Iris pigment epithelial cell (primary cell): ENCODE measurements around the gene MOGAT3.
"Not testable (repeated sequence)": the region's sequence is repeated elsewhere in the genome, so short reads cannot be mapped to it uniquely, and the experiment has no call there.

ENCODE experiments used
- DNase-seq: peaks from one replicate; pipeline ENCODE4 v3.0.0-alpha.2; 2011; ENCODE audit warnings: low read depth

Gene MOGAT3

DNA sequence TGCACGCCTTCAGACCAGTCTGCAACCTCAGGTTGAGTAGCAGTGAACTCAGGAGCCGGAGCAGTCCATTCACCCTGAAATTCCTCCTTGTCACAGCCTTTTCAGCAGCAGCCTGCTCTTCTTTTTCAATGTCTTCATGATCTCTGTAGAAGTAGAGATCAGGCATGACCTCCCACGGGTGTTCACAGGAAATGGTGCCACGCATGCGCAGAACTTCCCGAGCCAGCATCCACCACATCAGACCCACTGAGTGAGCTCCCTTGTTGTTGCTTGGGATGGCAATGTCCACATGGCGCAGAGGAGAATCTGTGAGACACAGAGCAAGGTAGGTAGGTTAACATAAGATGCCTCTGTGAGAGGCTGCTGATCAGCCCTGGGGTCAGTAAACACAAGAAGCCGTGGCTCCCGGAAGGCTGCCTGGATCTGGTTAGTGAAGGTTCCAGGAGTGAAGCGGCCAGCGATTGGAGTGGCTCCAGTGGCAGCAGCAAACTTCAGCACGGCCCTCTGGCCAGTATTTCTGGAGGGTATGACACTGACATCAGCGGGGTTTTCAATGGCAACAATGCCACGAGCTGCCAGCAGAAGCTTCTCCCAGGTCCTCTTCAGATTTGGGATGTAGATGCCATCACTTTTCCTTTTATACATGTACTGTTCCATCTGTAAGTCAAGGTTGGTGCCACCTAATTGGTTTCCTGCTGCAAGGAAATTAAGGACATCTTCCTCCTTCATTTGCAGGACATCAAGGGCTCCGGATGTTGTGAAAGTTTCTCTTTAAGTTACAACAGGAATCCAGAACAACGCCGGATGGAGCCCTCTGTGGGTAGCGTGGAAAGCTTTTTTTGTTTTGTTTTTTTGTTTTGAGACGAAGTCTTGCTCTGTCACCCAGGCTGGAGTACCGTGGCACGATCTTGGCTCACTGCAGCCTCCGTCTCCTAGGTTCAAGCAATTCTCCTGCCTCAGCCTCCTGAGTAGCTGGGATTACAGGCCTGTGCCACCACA, 3.2 kb upstream of the MOGAT3 start:
- not testable (repeated sequence) for DNase-seq

DNA sequence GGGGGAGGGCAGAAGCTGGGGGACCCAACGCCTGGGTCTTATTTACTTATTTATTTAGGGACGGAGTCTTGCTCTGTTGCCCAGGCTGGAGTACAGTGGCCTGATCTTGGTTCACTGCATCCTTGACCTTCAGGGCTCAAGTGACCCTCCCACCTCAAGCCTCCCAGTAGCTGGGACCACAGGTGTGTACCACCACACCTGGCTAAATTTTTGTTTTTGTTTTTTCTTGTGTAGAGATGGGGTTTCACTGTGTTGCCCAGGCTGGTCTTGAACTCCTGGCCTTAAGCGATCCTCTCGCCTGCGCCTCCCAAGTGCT, 1.7 kb upstream of the MOGAT3 start:
- no peak for DNase-seq

DNA sequence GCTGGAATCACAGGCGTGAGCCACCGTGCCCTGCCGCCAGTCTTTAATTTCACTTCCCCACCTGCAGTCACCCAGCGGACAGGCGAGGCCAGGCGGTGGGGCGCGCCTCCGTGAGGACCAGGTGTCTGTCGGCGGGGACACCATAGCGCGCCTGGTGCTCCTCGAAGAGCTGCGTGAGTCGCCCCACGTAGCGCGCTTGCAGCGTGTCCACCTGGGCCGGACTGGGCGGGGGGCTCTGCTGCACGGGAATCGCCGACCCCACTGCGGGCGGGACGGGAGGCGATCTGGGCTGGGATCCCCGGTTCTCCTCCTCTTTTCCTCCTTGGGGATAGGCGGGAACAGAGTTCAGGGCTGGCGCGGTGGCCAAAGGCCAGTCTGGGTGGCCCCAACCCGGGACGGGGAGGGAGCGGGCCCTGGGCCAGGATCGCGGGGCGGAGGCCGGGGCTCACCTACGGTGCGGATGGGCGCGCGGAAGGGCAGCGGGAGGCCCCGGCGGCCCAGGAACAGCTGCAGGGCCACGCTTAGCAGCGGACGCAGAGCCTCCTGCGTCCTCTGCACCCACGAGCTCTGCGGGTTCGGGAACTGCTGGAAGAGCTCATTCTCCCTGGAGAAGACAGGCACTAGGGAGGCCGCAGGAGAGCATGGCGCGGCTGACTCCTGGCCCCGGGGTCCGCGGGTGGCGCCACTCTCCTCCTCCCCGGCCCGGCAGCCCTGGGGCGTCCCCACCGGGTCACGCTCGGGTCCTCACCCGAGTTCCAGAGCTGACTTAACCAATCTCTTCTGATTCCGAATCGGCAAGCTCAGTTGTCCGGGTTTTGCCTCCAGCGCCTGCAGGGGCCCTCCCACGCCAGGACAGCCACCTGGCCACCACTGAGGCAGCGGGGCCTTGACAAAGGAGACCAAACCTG, 1.1 kb upstream of the MOGAT3 start:
- DNase-seq: no peak

DNA sequence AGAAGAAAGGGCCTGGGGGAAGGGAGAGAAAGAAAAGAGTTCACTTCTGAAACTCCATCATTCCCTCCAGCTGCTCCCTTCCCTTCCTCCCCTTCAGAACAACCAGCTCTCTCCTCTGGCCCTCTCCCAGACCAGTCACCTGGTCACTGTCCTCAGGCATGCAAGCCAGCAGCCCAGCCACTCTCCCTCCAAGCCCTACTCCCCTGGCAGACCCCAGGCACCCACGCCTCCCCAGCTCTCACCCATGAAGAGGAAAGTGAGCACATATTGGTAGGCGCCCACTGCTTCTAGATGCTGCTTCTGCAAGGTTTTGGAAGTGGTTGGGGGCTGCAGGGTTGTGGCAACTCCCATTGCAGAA, 353 bp downstream of the MOGAT3 start:
- DNase-seq: no peak

DNA sequence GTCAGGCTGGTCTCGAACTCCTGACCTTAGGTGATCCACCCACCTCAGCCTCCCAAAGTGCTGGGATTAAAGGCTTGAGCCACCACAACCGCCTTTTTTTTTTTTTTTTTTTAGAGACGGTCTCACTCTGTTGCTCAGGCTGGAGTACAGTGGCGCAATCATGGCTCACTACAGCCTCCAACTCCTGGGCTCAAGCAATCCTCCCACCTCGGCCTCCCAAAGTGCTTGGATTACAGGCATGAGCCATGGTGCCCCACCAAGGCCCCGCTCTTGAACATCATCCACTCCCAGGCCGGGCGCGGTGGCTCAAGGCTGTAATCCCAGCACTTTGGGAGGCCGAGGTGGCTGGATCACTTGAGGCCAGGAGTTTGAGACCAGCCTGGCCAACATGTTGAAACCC, 1.3 kb downstream of the MOGAT3 start:
- not testable (repeated sequence) for DNase-seq

DNA sequence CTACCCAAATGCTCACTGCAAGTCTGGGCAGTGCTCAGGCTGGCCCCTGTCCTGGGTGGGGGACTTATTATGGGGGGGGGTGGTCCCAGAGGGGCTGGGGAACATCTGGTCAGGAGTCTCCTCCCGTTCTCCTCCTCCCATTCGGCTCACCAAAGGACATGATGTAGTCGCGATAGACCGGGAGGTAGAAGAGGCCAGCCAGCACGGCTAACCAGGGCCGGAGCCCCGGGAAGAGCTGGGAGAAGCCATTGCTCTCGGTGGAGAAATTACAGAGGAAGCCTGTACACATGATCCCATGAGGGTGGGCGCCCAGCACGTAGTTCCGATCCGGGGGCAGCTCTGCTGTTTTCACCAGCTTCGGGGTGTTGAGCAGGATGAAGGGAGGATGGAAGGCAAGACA, 2.4 kb downstream of the MOGAT3 start:
- DNase-seq: no peak

DNA sequence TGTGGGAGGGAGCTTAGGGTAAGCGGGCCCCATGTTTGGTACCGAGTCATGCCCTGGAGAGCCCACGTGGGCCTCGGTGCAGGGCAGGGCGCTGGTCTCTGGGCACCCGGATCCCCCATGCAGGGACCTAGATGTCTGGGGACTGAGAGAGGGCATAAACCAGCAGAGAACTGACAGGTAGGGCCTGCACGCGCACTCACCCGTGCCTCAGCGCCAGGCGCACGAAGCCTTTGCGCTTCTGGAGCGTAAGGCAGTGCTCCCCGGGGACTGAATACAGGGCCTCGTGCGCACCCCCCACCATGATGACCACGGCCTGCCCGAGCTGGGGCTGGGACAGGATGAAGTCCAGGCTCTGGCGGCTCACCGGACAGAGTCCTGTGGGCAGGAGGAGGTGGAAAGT, 2.8 kb downstream of the MOGAT3 start:
- DNase-seq: no peak

DNA sequence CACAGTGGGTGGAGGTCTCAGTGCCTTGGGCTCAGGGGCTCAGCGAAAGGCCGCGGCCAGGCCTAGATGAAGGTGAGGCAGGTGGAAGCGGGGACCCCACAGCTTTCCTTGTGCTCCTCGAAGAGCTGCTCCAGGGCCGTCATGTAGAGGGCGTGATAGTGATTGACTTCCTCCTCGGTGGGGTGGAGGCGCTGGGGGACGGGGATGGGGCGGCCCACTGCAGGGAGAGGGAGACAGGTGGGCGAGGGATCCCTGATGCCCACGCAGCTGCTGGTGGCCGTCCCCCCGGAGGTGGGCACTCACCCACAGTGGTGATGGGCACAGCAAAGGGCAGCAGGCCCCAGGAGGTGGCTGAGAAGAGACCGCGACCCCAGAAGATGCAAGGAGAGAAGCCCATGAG, 5.0 kb downstream of the MOGAT3 start:
- no peak for DNase-seq

DNA sequence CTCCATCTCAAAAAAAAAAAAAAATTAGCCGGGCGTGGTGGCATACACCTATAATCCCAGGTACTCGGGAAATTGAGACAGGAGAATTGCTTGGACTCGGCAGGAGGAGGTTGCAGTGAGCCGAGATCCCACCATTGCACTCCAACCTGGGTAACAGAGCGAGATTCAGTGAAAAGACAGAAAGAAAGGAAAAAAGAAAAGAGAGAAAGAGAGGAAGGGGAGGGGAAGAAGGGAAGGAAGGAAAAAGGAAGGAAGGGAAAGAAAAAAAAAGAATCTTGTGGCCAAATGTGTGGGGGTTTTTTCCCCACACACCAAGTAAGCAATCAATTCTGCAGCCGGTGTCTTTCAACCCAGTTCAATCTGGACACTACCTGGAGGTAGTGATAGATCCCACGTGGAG, 11.7 kb downstream of the MOGAT3 start:
- DNase-seq: no peak

DNA sequence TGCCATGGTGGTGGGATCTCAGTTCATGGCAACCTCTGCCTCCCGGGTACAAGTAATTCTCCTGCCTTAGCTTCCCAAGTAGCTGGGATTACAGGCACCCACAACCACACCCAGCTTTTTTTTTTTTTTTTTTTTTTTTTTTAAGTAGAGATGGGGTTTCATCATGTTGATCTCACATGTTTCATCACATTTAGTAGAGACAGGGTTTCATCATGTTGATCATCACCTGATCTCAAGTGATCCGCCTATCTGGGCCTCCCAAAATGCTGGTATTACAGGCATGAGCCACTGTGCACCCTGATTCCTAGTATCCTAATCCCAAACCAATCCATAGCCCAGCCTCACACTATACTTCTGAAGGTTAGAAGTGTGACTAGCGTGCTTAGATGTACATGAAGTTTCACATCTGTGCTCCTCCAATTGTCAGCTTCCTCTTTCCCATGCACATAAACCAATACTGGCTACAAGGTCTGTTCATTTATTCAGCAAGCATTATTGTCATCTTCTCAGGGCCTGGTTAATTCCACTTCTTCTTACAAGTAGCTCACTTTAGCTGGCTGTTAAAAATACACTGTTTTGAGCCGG, 13.9 kb downstream of the MOGAT3 start:
- no peak for DNase-seq

DNA sequence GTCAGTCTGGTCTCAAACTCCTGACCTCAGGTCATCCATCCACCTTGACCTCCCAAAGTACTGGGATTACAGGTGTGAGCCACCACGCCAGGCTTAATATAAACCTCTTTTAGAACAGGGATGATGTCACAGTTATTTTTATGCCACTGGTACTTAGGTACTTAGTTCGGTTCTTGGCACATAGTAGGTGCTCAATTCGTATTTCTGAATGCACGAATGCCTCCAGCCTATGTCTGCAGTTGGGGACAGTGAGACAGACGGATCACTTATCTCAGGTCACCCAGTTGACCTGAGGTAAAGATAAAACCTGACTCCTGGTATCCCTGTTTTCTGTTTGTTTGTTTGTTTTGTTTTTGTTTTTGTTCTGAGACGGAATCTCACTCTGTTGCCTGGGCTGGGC, 14.6 kb downstream of the MOGAT3 start:
- DNase-seq: no peak

DNA sequence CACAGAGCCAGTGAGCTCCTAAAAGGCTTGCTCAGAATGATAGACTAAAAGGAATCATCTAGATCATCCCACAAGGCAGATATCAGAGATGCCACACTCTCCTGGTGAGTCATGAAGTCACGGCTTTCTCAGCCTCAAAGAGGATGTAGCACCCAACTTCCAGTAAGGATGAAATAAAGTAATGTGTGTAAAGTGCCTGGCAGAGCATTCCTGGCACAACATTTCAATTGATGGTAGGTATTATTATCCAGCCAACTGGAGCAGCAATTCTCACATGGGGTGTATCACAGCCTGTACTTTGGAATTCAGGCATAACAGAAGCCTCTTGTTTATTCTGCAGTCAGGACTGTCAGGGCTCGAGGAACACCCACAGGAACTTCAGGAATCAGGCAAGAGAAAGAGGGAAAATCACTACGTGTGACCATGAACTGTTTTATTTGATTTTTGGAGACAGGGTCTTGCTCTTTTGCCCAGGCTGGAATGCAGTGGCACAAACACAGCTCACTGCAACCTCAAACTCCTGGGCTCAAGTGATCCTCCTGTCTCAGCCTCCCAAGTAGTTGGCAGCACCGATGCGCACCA, 15.5 kb downstream of the MOGAT3 start:
- peak; percentile 62 for DNase-seq

DNA sequence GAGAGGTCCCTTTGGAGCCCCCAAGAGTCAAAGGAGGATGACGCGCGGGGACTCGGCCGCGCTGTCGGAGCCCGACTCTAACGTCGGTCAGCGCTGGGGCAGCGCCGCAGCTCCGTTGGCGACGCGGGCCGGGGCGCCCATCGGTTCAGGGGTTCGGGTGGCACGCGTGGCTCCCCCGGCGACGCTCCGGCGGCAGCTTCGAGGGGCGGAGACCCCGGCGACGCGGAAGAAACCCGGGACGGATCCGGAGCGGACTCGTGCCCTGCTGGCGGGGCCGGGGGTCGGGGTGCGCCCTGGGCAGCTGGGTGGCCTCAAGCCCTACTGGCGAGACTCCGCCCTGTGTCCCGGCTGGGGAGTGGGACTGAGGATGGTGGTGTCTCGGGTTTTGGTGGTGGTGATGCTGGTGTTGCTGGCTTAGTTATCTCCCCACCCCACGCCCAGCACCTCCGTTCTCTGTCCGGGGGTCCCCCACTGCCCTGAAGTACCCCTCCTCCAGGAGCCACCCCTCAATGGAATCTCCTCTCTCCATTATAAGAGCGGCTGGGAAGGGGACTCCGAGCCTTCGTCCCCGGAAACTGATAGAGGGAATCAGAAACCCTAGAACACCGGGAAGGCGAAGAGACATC, 20.6 kb downstream of the MOGAT3 start, which contains the start of gene NAT16:
Gene NAT16 (minus strand): TSS at position 164 of the 626 bp plus-strand sequence. CDS start 5,486 bp downstream, outside the sequence.
- no peak for DNase-seq

DNA sequence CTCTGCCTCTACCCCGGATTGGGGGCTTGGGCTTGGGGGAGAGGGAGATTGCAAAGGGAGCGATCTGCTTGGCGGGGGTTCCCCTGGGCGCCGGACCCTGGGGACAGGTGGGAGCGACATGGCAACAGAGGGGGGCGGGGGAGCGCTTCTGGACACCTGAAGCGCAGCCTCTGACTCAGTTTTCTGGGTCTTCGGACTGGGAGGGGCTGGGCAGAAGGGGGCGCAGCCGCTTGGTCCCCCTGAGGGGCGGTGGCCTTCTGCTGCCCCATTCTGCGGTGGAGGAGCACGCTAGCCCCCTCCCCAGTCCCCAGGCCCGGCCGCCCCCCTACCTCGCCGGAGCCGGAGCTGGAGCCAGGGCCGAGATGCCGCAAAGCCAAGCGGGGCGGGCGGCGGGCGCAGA, 21.1 kb downstream of the MOGAT3 start:
- no peak for DNase-seq

DNA sequence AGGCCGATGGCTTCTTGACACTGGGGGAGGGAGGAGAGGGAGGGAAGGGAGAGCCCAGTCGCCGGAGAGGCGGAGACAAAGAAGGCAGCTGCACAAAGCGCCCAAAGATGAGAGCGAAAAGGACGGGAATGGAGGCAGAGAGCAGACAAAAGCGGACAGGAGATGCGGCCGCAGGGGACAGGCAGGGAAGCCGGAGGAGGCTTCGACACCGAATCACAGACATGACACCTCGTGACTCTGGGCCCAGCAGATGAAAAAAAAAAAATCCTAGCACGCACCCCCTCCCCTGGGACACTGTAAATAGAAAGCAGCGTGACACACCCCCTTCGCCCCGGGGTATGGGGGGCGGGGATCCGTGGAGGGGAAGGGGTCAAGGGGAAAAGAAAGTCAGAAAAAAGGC, 21.7 kb downstream of the MOGAT3 start:
- no peak for DNase-seq

DNA sequence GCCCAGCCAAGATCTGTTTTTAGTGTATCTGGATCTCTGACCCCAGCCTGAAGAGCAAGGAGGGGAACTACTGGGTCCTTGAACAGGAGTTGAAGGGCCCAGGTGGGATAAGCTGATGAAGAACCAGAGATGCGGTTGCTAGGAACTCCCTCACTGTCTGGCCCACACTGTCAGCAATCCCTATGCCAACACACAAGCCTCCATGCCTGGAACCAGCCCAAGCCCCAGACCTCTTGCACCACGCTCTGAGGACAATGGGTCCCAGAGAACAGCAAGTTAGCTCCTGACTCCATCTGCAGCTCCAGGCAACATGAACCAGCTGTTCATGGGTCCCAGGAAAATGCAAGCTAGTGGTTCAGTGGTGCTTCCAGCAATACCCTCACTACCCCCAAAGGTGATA, 23.2 kb downstream of the MOGAT3 start:
- no peak for DNase-seq

DNA sequence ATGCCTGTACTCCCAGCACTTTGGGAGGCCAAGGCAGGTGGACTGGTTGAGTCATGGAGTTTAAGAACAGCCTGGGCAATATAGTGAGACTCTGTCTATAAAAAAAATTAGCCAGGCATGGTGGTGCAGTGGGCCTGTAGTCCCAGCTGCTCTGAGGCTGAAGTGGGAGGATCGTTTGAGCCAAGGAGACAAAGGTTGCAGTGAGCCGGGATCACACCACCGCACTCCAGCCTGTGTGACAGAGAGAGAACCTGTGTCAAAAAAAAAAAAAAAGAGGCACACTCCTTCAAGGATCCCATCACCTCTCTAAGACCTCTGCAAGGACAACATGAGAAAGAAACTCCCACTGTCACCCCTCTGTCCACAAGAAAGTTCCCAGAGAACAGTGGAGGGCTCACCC, 25.2 kb downstream of the MOGAT3 start:
- DNase-seq: no peak

DNA sequence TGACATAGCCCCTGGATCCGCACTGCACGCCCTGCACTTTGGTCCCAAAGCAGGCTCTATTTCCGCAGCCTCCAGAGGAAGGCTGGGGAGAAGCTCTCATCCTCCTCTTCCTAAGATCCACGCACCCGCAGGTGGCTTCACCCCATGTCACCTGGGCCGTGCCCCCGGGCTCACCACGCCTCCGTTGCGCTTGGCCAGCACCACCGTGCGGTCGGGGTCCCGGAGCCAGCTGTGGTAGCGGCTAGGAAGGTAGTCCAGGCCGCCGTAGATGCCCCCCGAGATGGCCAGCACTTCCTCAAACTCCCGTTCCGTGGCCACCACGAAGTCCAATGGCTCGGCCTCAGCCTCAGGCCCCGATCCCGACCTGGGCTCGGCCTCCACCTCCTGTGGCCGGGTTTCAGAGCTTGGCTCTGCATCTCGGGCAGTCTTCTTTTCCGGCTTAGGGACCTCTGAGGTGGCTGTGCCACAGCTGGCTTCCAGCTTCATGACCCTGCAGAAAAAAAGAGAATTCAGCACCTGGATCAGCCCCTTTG, 26.4 kb downstream of the MOGAT3 start:
- DNase-seq: no peak

DNA sequence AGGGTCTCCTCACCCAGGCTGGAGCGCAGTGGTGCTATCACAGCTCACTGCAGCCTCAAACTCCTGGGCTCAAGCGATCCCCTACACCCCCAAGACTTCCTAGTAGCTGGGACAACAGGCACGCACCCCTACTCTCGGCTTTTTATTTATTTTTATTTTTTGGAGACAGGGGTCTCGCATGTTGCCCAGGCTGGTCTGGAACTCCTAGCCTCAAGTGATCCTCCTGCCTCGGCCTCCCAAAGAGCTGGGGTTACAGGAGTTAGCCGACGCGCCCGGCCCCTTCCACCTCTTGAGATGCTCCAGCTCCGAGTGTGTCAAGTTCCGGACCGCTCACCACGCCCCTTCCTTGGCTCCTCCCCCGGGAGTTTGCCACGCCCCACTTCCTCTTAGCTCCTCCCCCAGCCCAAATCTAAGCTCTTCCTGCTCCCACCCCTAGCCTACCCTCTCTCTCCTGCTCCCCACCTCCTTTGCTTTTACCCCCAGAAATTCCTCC, 27.0 kb downstream of the MOGAT3 start:
- peak; percentile 41 for DNase-seq

DNA sequence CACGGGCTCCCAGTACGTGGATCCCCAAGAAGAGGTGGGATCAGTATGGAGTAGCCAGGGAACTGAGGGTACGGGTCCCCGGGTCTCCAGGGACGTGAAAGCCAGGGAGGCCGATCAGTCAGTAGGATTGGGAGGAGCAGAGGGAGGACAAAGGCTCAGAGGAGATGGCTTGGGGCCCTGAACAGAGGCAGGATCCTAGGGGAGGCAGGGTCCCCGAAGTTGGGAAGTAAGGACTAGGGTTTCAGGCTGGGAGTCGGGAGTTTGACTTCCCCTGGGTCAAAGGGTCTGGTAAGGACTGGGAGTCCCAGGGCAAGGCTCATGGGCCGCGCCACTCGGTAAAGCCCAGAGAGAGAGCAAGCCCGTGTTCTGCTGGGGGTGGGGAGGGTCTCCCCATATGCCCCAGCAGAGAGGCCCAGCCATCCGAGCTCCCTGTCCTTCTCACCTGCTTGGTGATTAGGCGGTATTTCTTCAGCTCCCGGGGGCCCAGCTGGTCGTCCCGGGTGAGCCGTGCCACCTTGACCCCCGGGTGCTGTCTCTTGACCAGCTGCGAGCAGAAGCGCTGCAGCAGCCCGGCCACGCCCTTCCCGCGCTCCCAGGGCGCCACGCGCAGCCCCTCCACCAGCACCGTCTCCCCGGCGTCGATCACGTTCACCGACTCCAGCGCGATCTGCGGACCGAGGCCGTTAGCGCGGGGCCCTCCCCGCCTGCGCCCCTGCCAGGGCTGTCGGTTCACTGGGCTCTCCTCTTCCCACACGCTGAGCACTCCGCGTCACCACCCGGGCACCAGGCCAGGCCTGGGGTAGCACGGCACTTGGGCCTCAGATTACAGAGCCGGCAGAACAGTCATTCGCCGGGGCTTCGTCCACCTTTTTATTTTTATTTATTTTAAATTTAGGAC, 27.7 kb downstream of the MOGAT3 start:
- DNase-seq: peak; percentile 42
